ENCODE results near the gene KDM4B. TPM values are rescaled to one million over a fixed set of nuclear protein-coding genes. Genes with fewer than 3 reads are reported as not detected.

The KDM4B gene
- total and polyA plus RNA-seq, 7 donors, result 9.3 to 45.9 (median 29.5) TPM

DNA sequence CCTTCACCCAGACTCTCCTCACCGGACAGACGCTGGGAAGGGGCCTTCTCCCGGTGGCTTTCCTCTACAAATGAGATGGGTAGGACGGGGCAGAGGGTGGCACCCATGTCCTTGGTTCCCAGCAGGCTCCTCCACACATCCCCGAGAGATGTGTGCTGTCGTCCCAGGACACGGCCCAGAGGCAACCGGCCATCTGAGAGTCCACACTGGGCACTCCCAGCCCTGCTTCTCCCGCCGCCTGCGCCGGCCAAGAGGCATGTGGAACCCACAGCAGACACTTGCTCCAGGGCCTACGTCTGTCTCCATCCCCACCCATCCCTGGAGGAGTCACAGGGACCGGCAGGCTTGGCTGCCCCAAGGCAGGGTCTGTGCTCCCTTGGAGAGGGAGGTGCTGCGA, 179.9 kb downstream of the KDM4B start:
- no peaks in the 10 kb centered on the region for H3K4me1 ChIP-seq
- H3K36me3 ChIP-seq (ENCODE audit: insufficient read depth in 1 of 2, low read depth in 1 of 2), result peaks cover 0 to 66% of the 10 kb centered on the region in 2 donors
- H3K9me3 ChIP-seq, result no peaks in the 10 kb centered on the region
- H3K27ac ChIP-seq, result peak overlapping the region; percentile 36
- H3K4me3 ChIP-seq, result no peak overlapping the region
- TF ChIP-seq, protein P1, sequence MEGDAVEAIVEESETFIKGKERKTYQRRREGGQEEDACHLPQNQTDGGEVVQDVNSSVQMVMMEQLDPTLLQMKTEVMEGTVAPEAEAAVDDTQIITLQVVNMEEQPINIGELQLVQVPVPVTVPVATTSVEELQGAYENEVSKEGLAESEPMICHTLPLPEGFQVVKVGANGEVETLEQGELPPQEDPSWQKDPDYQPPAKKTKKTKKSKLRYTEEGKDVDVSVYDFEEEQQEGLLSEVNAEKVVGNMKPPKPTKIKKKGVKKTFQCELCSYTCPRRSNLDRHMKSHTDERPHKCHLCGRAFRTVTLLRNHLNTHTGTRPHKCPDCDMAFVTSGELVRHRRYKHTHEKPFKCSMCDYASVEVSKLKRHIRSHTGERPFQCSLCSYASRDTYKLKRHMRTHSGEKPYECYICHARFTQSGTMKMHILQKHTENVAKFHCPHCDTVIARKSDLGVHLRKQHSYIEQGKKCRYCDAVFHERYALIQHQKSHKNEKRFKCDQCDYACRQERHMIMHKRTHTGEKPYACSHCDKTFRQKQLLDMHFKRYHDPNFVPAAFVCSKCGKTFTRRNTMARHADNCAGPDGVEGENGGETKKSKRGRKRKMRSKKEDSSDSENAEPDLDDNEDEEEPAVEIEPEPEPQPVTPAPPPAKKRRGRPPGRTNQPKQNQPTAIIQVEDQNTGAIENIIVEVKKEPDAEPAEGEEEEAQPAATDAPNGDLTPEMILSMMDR (IDR thresholded peaks at IDR 0.05), result no peak
- DNase-seq (no peak), ATAC-seq (peak in 2 of 4 donors; percentile 3 to 14)
- H3K27me3 ChIP-seq (ENCODE audit: insufficient read depth in 3 of 3, low read length in 2 of 3), result no peaks in the 10 kb centered on the region
- 88 to 95% (median 92%) methylated on average over 15 of the region's 15 CpGs for WGBS, 3 donors
- intact Hi-C loops (cut with DNase I), result no loop called here

- Histone ChIP-seq H3K4me1 (peaks cover 3% of the 10 kb centered on the region), H3K36me3 (ENCODE audit: insufficient read depth in 1 of 2, low read depth in 1 of 2) (peaks cover 0 to 63% of the 10 kb centered on the region in 2 donors), H3K9me3 (no peaks in the 10 kb centered on the region), H3K4me3 (no peak overlapping the region), H3K27me3 (ENCODE audit: insufficient read depth in 3 of 3, low read length in 2 of 3) (no peaks in the 10 kb centered on the region), H3K27ac (no peak overlapping the region)
- DNase-seq, result no peak
- WGBS, 3 donors, result 89 to 91% (median 90%) methylated on average over 10 of the region's 10 CpGs
- TF ChIP-seq, protein P1 (IDR thresholded peaks at IDR 0.05), result no peak
- intact Hi-C loops (cut with DNase I), result no loop called here
- no peak for ATAC-seq
Measured at GRCh38 chr19:5149508-5149907, 180.6 kb downstream of the KDM4B start.

DNA sequence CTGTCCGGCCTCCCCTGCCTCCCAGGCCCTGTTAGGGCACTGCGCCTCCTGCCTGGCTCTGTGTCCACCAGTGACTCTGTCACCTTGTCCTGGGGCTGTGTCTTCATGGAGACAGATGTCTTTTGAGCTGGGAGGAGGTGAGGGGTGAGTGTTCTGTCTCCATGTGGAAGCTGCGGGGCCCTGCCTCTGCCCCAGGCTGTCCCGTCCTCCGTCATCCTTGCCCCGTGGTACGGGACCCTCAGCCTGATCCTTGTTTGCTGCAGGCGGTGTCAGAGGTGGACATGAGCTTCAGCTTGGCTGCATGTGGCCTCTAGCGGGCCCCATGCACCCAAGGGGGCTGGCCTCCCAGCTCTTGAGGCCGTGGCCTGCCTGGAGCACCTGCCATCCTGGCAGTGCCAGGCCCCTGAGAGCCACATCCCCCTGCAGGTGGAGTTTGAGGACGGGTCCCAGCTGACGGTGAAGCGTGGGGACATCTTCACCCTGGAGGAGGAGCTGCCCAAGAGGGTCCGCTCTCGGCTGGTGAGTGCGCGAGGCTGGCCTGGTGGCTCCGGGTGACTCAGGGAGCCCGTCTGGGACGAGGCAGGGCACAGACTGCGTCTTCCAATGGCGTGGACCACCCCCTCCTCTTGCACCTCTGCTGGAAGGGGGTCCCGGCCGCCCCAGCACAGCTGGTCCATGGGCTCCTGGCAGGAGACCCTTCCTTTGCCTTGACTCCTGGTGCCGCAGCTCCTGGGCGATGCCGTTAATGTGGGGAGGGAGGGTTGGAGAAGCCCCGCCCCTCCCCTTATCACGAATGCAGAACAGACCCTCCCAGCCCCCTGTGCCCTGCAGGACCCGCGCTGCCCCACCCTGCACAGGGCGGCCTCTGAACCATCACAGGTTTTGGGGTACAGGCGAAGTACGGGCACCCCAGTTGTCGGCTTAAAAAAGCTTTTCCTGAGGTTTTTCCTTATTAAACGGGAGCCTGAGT, 181.3 kb downstream of the KDM4B start:
- no peak overlapping the region for H3K27ac ChIP-seq
- H3K36me3 ChIP-seq (ENCODE audit: insufficient read depth in 1 of 2, low read depth in 1 of 2), result peaks cover 0 to 56% of the 10 kb centered on the region in 2 donors
- no peak for DNase-seq
- WGBS, 3 donors, result 89 to 92% (median 91%) methylated on average over 36 of the region's 36 CpGs
- no peak overlapping the region for H3K4me3 ChIP-seq
- TF ChIP-seq, protein P1 (IDR thresholded peaks at IDR 0.05), result no peak
- H3K9me3 ChIP-seq, result no peaks in the 10 kb centered on the region
- H3K27me3 ChIP-seq (ENCODE audit: insufficient read depth in 3 of 3, low read length in 2 of 3), result no peaks in the 10 kb centered on the region
- ATAC-seq, result no peak
- intact Hi-C loops (cut with DNase I), result loop anchor here in 1 of 2 donors (5.0 kb wide), 1 partner anchor 103 kb away; no protein-coding TSS in a partner anchor
- H3K4me1 ChIP-seq, result peaks cover 9% of the 10 kb centered on the region

DNA sequence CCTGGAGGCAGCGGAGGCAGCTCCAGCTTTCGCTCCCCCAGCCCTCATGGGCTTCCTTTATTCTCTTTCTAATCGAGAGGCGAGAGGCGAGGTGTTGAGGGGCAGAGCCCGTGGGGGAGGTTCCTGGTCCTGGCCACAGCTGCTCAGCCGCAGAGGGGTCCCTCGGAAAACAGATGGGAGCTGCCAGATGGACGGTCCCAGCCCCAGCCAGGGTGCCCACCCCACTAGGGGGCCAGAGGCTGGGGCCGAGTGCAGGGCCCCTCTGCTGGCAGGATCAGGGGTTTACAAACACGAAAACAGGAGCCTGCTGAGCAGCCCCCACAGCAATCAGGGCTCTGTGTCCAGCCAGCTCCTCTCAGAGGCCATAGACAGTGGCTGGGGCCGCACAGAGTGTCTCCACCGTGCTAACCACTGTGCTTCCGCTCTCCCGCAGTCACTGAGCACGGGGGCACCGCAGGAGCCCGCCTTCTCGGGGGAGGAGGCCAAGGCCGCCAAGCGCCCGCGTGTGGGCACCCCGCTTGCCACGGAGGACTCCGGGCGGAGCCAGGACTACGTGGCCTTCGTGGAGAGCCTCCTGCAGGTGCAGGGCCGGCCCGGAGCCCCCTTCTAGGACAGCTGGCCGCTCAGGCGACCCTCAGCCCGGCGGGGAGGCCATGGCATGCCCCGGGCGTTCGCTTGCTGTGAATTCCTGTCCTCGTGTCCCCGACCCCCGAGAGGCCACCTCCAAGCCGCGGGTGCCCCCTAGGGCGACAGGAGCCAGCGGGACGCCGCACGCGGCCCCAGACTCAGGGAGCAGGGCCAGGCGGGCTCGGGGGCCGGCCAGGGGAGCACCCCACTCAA, 182.2 kb downstream of the KDM4B start:
- DNase-seq, result peak in 1 of 2 donors; percentile 41
- H3K36me3 ChIP-seq (ENCODE audit: insufficient read depth in 1 of 2, low read depth in 1 of 2), result peaks cover 0 to 47% of the 10 kb centered on the region in 2 donors
- no peak for ATAC-seq
- intact Hi-C loops (cut with DNase I), result loop anchor here in 1 of 2 donors (5.0 kb wide), 1 partner anchor 104 kb away; no protein-coding TSS in a partner anchor
- no peak overlapping the region for H3K4me3 ChIP-seq
- H3K27ac ChIP-seq, result no peak overlapping the region
- TF ChIP-seq, protein P1 (IDR thresholded peaks at IDR 0.05), result no peak
- H3K9me3 ChIP-seq, result no peaks in the 10 kb centered on the region
- peaks cover 16% of the 10 kb centered on the region for H3K4me1 ChIP-seq
- WGBS, 3 donors, result 90 to 93% (median 90%) methylated on average over 52 of the region's 52 CpGs
- no peaks in the 10 kb centered on the region for H3K27me3 ChIP-seq (ENCODE audit: insufficient read depth in 3 of 3, low read length in 2 of 3)

Data from psoas muscle (tissue), 8 donors.